Measurements from ENCODE around the gene SMIM7. TPM values are rescaled to one million over a fixed set of nuclear protein-coding genes. Genes with fewer than 3 reads are reported as not detected.
A peak's percentile ranks its signal among the peaks of the same experiment; 100 is the strongest.

The SMIM7 gene
- total RNA-seq, 1 donor from 2014 or later = 80.2 TPM

- no peaks in the 10 kb centered on the region for H3K27me3 Mint-ChIP-seq (ENCODE audit: low read depth)
- TF ChIP-seq CTCF (IDR thresholded peaks at IDR 0.05; ENCODE audit: unreplicated experiment) = no peak
- H3K4me3 Mint-ChIP-seq = no peak overlapping the region
- no peak overlapping the region for H3K27ac Mint-ChIP-seq
- no peaks in the 10 kb centered on the region for H3K9me3 Mint-ChIP-seq
- H3K36me3 Mint-ChIP-seq = no peaks in the 10 kb centered on the region
- H3K4me1 Mint-ChIP-seq = peaks cover 15% of the 10 kb centered on the region
- no peak for DNase-seq (ENCODE audit: low spot score in 2 of 2, unreplicated experiment in 2 of 2)
Observed at GRCh38 chr19:16609511-16610200, 50.3 kb downstream of the SMIM7 start.

GRCh38 chr19:16608290-16608739, 51.6 kb downstream of the SMIM7 start:
- Mint-ChIP-seq H3K4me3 (no peak overlapping the region), H3K36me3 (no peaks in the 10 kb centered on the region)

GRCh38 chr19:16607819-16608218, 52.1 kb downstream of the SMIM7 start:
- no peak for TF ChIP-seq CTCF (IDR thresholded peaks at IDR 0.05; ENCODE audit: unreplicated experiment)
- no peak for DNase-seq (ENCODE audit: low spot score in 2 of 2, unreplicated experiment in 2 of 2)
- Mint-ChIP-seq H3K36me3 (no peaks in the 10 kb centered on the region), H3K4me3 (no peak overlapping the region), H3K9me3 (no peaks in the 10 kb centered on the region), H3K27me3 (ENCODE audit: low read depth) (no peaks in the 10 kb centered on the region), H3K4me1 (peaks cover 14% of the 10 kb centered on the region), H3K27ac (peak overlapping the region; percentile 75)

More at GRCh38 chr19:16608290-16608739, 51.6 kb downstream of the SMIM7 start:
- H3K4me1 Mint-ChIP-seq = peaks cover 14% of the 10 kb centered on the region
- no peak for TF ChIP-seq CTCF (IDR thresholded peaks at IDR 0.05; ENCODE audit: unreplicated experiment)
- no peaks in the 10 kb centered on the region for H3K9me3 Mint-ChIP-seq
- DNase-seq (ENCODE audit: low spot score in 2 of 2, unreplicated experiment in 2 of 2) = no peak
- peak overlapping the region; percentile 75 for H3K27ac Mint-ChIP-seq
- H3K27me3 Mint-ChIP-seq (ENCODE audit: low read depth) = no peaks in the 10 kb centered on the region

- no peaks in the 10 kb centered on the region for H3K36me3 Mint-ChIP-seq
- H3K27me3 Mint-ChIP-seq (ENCODE audit: low read depth) = no peaks in the 10 kb centered on the region
- H3K27ac Mint-ChIP-seq = peak overlapping the region; percentile 55
- no peaks in the 10 kb centered on the region for H3K9me3 Mint-ChIP-seq
- H3K4me1 Mint-ChIP-seq = peaks cover 14% of the 10 kb centered on the region
- no peak for TF ChIP-seq CTCF (IDR thresholded peaks at IDR 0.05; ENCODE audit: unreplicated experiment)
- no peak for DNase-seq (ENCODE audit: low spot score in 2 of 2, unreplicated experiment in 2 of 2)
- no peak overlapping the region for H3K4me3 Mint-ChIP-seq
Observed at GRCh38 chr19:16605553-16605994, 54.4 kb downstream of the SMIM7 start.

GRCh38 chr19:16605115-16605514, 54.8 kb downstream of the SMIM7 start:
- no peak overlapping the region for H3K4me3 Mint-ChIP-seq
- no peak for TF ChIP-seq CTCF (IDR thresholded peaks at IDR 0.05; ENCODE audit: unreplicated experiment)
- peaks cover 14% of the 10 kb centered on the region for H3K4me1 Mint-ChIP-seq

More at GRCh38 chr19:16605115-16605514, 54.8 kb downstream of the SMIM7 start:
- no peak for DNase-seq (ENCODE audit: low spot score in 2 of 2, unreplicated experiment in 2 of 2)
- H3K9me3 Mint-ChIP-seq = no peaks in the 10 kb centered on the region
- H3K36me3 Mint-ChIP-seq = no peaks in the 10 kb centered on the region
- peak overlapping the region; percentile 21 for H3K27ac Mint-ChIP-seq
- H3K27me3 Mint-ChIP-seq (ENCODE audit: low read depth) = no peaks in the 10 kb centered on the region
